ENCODE measurements around the gene ERVV-1.

ERVV-1 gene

DNA sequence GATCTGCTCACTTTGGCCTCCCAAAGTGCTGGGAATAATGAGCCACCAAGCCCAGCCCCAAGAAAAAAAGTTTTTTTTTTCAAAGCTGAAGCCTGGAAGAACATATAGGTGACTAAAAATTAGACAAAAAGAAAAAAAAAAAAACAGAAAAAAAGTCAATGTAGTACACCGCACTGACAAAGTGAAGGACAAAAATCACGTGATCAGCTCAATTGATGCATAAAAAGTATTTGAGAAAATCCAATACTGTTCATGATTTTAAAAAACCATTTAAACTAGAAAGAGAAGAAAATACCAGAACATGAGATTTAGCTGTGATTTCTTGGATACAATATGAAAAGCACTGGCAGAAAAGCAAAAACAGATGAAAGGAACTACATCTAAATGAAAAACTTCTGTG, 20.3 kb downstream of the ERVV-1 start:
- no peak for DNase-seq

DNA sequence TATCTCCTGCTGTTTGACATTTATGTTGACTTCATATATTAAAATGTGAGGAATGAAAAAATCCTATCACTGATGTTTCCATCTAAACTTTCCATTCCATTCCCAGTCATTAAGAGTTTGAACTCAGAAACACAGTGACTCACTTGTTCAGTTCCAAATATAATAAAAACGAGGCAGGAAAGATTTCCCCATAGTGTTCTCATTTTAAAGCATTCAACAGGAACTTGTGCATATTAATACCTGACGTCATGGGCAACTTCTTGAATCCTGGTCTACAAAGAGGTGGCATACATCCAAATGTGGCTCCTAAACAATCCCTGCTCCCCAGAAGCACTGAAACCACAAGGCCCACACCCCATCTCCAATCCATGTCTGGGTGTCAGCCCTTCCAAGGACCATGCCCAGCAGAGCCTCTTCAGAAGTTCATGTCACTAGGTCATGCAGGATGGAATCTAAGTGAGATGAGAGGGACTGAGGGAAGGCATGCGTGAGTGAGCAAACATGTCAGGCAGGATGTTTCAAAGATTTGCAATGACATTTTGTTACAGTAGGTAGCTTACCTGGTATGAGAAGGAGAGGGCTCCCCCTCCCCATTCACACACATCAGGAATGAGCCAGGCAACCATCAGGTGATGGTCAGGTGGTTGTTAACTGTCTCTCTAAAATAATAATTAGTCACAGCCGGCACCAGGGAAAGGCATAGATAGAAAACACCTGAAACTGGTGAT, 21.4 kb downstream of the ERVV-1 start:
- DNase-seq = no peak

DNA sequence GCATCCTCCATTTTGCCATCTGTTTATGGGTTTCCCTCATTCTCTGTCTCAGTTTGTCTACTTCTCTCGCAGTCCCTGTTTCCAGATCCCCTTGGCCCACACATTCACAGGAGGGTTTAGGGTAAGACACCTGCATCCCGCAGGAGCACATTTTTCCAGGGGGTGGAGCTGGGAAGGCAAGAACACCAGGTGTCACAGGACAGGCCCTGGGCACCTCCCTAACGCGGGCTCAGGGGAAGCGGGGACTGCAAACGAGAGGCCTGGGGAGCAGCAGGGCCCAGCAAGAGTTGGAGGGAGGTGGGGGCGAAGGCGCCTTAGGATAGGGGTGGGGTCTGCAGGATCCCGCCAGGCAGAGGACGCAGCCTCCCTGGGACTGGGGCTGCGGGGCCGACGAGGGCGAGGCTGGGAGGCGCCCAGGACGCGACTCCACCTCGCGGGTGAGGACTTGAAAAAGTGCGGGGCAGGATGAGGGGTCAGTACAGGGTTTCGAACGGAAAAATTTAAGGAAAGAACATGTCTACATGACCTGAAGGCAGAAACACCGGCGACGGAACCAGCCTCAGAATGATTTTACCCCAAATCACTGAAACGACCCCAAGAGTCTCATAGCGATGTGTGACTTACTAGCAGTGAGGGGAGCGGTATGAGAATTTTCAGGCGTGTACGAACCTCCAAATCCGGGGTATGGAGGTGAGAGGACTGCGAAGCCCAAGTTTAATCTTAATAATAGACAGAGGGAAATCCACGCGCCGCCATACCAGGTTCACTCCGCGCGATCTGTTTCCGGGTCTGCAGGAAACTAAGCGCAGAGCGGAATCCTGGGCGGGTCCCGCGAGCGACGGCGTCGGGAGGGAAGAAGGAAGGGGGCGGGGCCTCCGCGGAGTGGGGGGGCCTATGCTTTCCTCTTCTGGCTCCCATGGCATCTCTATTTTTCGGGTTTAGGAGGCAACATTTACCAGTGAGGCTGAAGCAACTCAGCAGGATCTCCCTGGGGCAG, 23.7 kb downstream of the ERVV-1 start:
- DNase-seq = no peak

DNA sequence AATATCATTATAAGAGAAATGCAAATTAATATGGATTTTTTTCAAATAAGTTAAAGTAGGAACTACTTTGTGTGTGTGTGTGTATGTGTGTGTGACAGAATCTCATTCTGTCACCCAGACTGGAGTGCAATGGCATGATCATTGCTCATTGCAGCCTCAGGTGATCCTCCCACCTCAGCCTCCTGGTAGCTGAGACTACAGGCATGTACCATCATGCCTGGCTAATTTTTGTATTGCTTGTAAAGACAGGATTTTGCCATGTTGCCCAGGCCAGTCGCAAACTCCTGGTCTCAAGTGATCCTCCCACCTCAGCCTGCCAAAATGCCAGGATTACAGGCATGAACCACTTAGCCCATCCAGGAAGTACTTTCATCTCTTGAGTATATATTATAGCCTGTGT, 27.6 kb downstream of the ERVV-1 start:
- DNase-seq = no peak

DNA sequence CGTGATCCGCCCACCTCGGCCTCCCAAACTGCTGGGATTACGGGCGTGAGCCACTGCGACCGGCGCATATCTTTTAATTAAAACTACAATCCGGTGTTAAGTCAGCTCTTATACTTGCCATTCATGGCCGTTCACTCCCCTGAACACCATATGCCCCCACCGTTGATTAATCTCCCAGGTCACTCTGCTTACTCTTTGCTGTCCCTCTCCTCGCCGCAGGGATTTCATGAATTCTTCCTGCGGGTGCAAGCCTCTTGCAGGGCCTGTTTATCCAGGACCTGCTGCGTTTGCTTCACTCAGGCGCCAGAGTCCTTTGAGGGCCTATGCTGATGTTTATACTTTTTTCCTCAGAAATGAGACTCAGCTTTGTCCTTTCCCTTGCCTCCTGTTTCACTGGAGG, 31.8 kb downstream of the ERVV-1 start:
- no peak for DNase-seq

DNA sequence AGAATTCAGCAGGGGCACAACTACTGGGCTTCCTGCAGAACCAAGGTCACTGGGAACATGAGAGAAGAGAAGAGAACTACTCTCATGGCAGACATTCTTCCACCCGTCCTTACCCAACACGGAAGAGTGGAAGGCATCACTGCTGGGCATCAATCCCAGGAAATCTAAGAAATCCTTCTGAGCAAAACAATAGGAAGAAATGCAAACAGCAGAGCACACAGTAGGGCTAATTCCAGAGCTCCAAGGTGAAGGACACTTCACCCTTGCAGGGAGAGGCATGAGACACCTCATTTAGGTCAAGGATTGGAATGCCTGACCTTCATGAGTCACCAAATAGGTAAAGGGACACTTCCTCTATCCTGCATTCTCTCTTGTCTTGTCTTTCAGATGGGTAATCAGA, 33.7 kb downstream of the ERVV-1 start:
- no peak for DNase-seq

DNA sequence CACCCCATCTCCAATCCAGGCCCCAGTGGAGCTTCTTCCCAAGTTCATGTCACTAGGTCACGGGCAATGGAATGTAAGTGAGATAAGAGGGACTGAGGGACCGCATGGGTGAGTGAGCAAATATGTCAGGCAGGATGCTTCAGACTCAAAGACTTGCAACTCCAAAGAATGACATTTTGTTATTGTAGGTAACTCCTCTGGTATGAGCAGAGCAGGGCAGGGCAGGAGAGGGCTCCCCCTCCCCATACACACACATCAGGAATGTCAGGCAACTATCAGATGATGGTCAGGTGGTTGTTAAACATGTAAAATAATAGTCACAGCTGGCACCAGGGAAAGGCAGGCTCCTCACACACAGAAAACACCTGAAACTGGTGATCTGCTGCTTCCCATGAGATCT, 41.4 kb downstream of the ERVV-1 start:
- no peak for DNase-seq

DNA sequence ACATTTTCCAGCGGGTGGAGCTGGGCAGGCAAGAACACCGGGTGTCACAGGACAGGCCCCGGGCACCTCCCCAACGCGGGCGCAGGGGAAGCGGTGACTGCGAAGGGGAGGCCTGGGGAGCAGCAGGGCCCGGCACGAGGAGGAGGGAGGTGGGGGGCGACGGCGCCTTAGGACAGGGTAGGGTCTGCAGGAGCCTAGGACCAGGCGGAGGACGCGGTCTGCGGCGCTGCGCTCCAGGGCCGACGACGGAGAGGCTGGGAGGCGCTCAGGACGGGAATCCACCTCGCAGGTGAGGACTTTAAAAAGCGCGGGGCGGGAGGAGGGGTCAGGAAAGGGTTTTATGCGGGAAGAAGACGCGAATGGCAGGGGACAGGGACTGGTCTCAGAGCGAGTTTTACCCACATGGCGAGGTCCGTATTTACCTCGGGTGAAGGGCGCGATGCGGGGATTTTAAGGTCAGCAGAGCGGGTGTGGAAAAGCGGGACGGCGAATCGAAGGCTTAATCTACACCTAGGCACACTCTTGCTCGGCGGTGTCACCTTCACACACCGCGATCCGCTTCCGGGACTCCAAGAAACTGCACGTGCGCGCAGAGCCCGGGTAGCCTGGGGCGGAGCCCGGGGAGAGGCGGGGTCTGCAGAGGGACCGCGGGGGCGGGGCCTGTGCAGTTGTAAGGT, 44.3 kb downstream of the ERVV-1 start:
- no peak for DNase-seq
